Bronchial epithelial cell (primary cell): ENCODE data around the gene RASGEF1B. TPM values are rescaled to one million over a fixed set of nuclear protein-coding genes. Genes with fewer than 3 reads are reported as not detected.
"Not testable (repeated sequence)": the region's sequence is repeated elsewhere in the genome, so short reads cannot be mapped to it uniquely, and the experiment has no call there.

Experiments
- DNase-seq: peaks from one replicate; pipeline ENCODE4 v3.0.0-alpha.2; 2010; ENCODE audit warnings: low read depth
- FAIRE-seq: peaks from 2 replicates; lab custom pipeline; 2011; peaks lifted over from hg19 to GRCh38; lab: Jason Lieb, UNC
- H3K27me3 ChIP-seq: 2 replicates; pipeline ENCODE4 v1.5.1; 2011; ENCODE audit warnings: low read length; ENCODE audit not compliant: control insufficient read depth, insufficient read depth
- H3K36me3 ChIP-seq: 2 replicates; pipeline ENCODE4 v1.5.1; 2011; ENCODE audit warnings: low read length; ENCODE audit not compliant: control insufficient read depth, insufficient read depth
- H3K4me3 ChIP-seq: 2 replicates; pipeline ENCODE4 v1.5.1; 2011; ENCODE audit warnings: mild to moderate bottlenecking, low read depth, low read length, control low read depth
- CTCF ChIP-seq: IDR thresholded peaks from 2 replicates; pipeline ENCODE4 v1.5.1; 2011; ENCODE audit warnings: mild to moderate bottlenecking, moderate library complexity, low read length, control low read depth, inconsistent platforms; ENCODE audit not compliant: insufficient read depth, severe bottlenecking
- total RNA-seq: library from RNA; depleted of rRNA; stranded (reverse); fragments of >200 nt; gene quantifications from 2 replicates; pipeline ENCODE4 v1.2.1, GENCODE V29; 2014

RASGEF1B gene
- total RNA-seq, 1 donor from 2014 or later, result 2.6 TPM

- TF ChIP-seq CTCF, result no peak
- no peak for FAIRE-seq
Measured at GRCh38 chr4:81490403-81491160, 18.9 kb upstream of the RASGEF1B start.

GRCh38 chr4:81486502-81486901, 14.8 kb upstream of the RASGEF1B start:
- no peak for FAIRE-seq

More at GRCh38 chr4:81490403-81491160, 18.9 kb upstream of the RASGEF1B start:
- Histone ChIP-seq H3K27me3 (no peaks in the 10 kb centered on the region), H3K36me3 (no peaks in the 10 kb centered on the region), H3K4me3 (no peak overlapping the region)
- DNase-seq, result no peak

GRCh38 chr4:81485310-81485980, 13.7 kb upstream of the RASGEF1B start:
- H3K4me3 ChIP-seq, result no peak overlapping the region
- H3K27me3 ChIP-seq, result no peaks in the 10 kb centered on the region
- DNase-seq (no peak), FAIRE-seq (no peak)
- TF ChIP-seq CTCF, result no peak
- no peaks in the 10 kb centered on the region for H3K36me3 ChIP-seq

More at GRCh38 chr4:81486502-81486901, 14.8 kb upstream of the RASGEF1B start:
- H3K4me3 ChIP-seq, result no peak overlapping the region
- H3K27me3 ChIP-seq, result no peaks in the 10 kb centered on the region
- peak; percentile 46 for DNase-seq
- no peaks in the 10 kb centered on the region for H3K36me3 ChIP-seq
- no peak for TF ChIP-seq CTCF

GRCh38 chr4:81482326-81482725, 10.6 kb upstream of the RASGEF1B start:
- TF ChIP-seq CTCF, result no peak
- no peak for FAIRE-seq
- H3K27me3 ChIP-seq, result no peaks in the 10 kb centered on the region
- H3K4me3 ChIP-seq, result no peak overlapping the region
- no peak for DNase-seq
- no peaks in the 10 kb centered on the region for H3K36me3 ChIP-seq

- FAIRE-seq (no peak), DNase-seq (no peak)
- Histone ChIP-seq H3K36me3 (no peaks in the 10 kb centered on the region), H3K27me3 (no peaks in the 10 kb centered on the region), H3K4me3 (no peak overlapping the region)
- TF ChIP-seq CTCF, result no peak
Measured at GRCh38 chr4:81481151-81481550, 9.4 kb upstream of the RASGEF1B start.

GRCh38 chr4:81479573-81479972, 7.9 kb upstream of the RASGEF1B start:
- FAIRE-seq, DNase-seq, H3K27me3 ChIP-seq, H3K4me3 ChIP-seq, H3K36me3 ChIP-seq: not testable (repeated sequence)

- H3K4me3 ChIP-seq, H3K27me3 ChIP-seq, FAIRE-seq, H3K36me3 ChIP-seq: not testable (repeated sequence)
- peak; percentile 86 for DNase-seq
Measured at GRCh38 chr4:81473331-81474265, 1.9 kb upstream of the RASGEF1B start.
